Uterus (tissue), 4 donors: ENCODE measurements around the gene ESR2. TPM values are rescaled to one million over a fixed set of nuclear protein-coding genes. Genes with fewer than 3 reads are reported as not detected.
A peak's percentile ranks its signal among the peaks of the same experiment; 100 is the strongest.

ENCODE experiments used
- DNase-seq, 2 donors: peaks; one replicate each; pipeline ENCODE4 v3.0.0-alpha.2; 2019 to 2020
- H3K27ac ChIP-seq, 2 donors: fragments of 200-600 bp; sonication (generic); 1 replicate in 1 of 2; 2 replicates in 1 of 2; pipeline ENCODE4 v1.5.1; 2016 to 2018
- H3K27me3 ChIP-seq, 2 donors: fragments of 200-600 bp; sonication (generic); one replicate each; pipeline ENCODE4 v1.5.1; 2018 to 2019; ENCODE audit warnings: control low read depth in 1 of 2
- H3K36me3 ChIP-seq, 2 donors: fragments of 200-600 bp; sonication (generic); one replicate each; pipeline ENCODE4 v1.5.1; 2019; ENCODE audit warnings: control low read depth in 1 of 2
- H3K4me1 ChIP-seq, 2 donors: fragments of 200-600 bp; sonication (generic); one replicate each; pipeline ENCODE4 v1.5.1; 2018 to 2019; ENCODE audit warnings: control low read depth in 1 of 2
- H3K4me3 ChIP-seq, 2 donors: fragments of 200-600 bp; sonication (generic); 1 replicate in 1 of 2; 2 replicates in 1 of 2; pipeline ENCODE4 v1.5.1; 2018 to 2019; ENCODE audit warnings: mild to moderate bottlenecking in 1 of 2
- H3K9me3 ChIP-seq, 2 donors: fragments of 200-600 bp; sonication (generic); one replicate each; pipeline ENCODE4 v1.5.1; 2019; ENCODE audit warnings: control low read depth in 1 of 2
- CTCF ChIP-seq, 4 experiments: fragments of 200-600 bp in 2 of 4; fragments of 450-650 bp in 2 of 4; sonication (generic) in 2 of 4; IDR thresholded peaks; one replicate each; pipeline ENCODE4 v1.5.1; 2016 to 2019; ENCODE audit warnings: antibody characterized with exemption in 4 of 4, mild to moderate bottlenecking in 2 of 4, moderate library complexity in 1 of 4
- POLR2A ChIP-seq, 2 donors: fragments of 450-650 bp; IDR thresholded peaks; one replicate each; pipeline ENCODE4 v1.6.1; 2016; ENCODE audit warnings: antibody characterized with exemption in 2 of 2, mild to moderate bottlenecking in 1 of 2, moderate library complexity in 1 of 2
- intact Hi-C: fragments of 100-400 bp; cut with DNase I; formaldehyde crosslinking; loops from one replicate; pipeline ENCODE4 v1.15.1; 2023; ENCODE audit warnings: low total_unique reads
- total RNA-seq, 4 donors: library from RNA; depleted of rRNA in 3 of 4; stranded (reverse); fragments of >200 nt in 3 of 4; gene quantifications; one replicate each; pipeline versions ENCODE4 v1.1.0 to v1.2.4, GENCODE V29; 2014 to 2023
- donor health status: DM: yes; HTN: yes; CAD: no.

ESR2 gene
- total RNA-seq, 4 donors from 2014 or later, result 0.41 to 8.2 (median 3.9) TPM

- TF ChIP-seq POLR2A (IDR thresholded peaks at IDR 0.05), result no peak
- TF ChIP-seq CTCF (IDR thresholded peaks at IDR 0.05), result no peak
- Histone ChIP-seq H3K4me1 (no peaks in the 10 kb centered on the region), H3K4me3 (no peak overlapping the region), H3K36me3 (no peaks in the 10 kb centered on the region), H3K9me3 (no peaks in the 10 kb centered on the region), H3K27ac (no peak overlapping the region), H3K27me3 (no peaks in the 10 kb centered on the region)
- intact Hi-C loops, result no loop called here
- DNase-seq, result no peak
Observed at GRCh38 chr14:64158608-64159007, 135.6 kb downstream of the ESR2 start.

- no peaks in the 10 kb centered on the region for H3K36me3 ChIP-seq
- H3K27me3 ChIP-seq, result no peaks in the 10 kb centered on the region
- intact Hi-C loops, result no loop called here
- H3K9me3 ChIP-seq, result no peaks in the 10 kb centered on the region
- no peak overlapping the region for H3K4me3 ChIP-seq
- TF ChIP-seq CTCF (IDR thresholded peaks at IDR 0.05), result no peak
- TF ChIP-seq POLR2A (IDR thresholded peaks at IDR 0.05), result no peak
- H3K4me1 ChIP-seq, result no peaks in the 10 kb centered on the region
- H3K27ac ChIP-seq, result no peak overlapping the region
- DNase-seq, result no peak
Observed at GRCh38 chr14:64149921-64150320, 144.2 kb downstream of the ESR2 start.

- H3K4me3 ChIP-seq, result no peak overlapping the region
- H3K27me3 ChIP-seq, result no peaks in the 10 kb centered on the region
- TF ChIP-seq POLR2A (IDR thresholded peaks at IDR 0.05) (no peak), CTCF (IDR thresholded peaks at IDR 0.05) (no peak)
- no peaks in the 10 kb centered on the region for H3K9me3 ChIP-seq
- H3K36me3 ChIP-seq, result no peaks in the 10 kb centered on the region
- no peak for DNase-seq
- no peaks in the 10 kb centered on the region for H3K4me1 ChIP-seq
- intact Hi-C loops, result no loop called here
- no peak overlapping the region for H3K27ac ChIP-seq
Observed at GRCh38 chr14:64147126-64147790, 146.9 kb downstream of the ESR2 start.

- TF ChIP-seq CTCF (IDR thresholded peaks at IDR 0.05) (peak in 1 of 4 experiments; percentile 9), POLR2A (IDR thresholded peaks at IDR 0.05) (no peak)
- Histone ChIP-seq H3K27me3 (no peaks in the 10 kb centered on the region), H3K36me3 (no peaks in the 10 kb centered on the region), H3K9me3 (no peaks in the 10 kb centered on the region), H3K4me1 (no peaks in the 10 kb centered on the region), H3K27ac (no peak overlapping the region), H3K4me3 (no peak overlapping the region)
- DNase-seq, result no peak
- intact Hi-C loops, result no loop called here
Observed at GRCh38 chr14:64137657-64138290, 156.4 kb downstream of the ESR2 start.

- DNase-seq, result no peak
- intact Hi-C loops, result no loop called here
- no peaks in the 10 kb centered on the region for H3K4me1 ChIP-seq
- TF ChIP-seq CTCF (IDR thresholded peaks at IDR 0.05), result no peak
- no peak for TF ChIP-seq POLR2A (IDR thresholded peaks at IDR 0.05)
- H3K9me3 ChIP-seq, result no peaks in the 10 kb centered on the region
- H3K27ac ChIP-seq, result no peak overlapping the region
- H3K4me3 ChIP-seq, result no peak overlapping the region
- H3K27me3 ChIP-seq, result no peaks in the 10 kb centered on the region
- no peaks in the 10 kb centered on the region for H3K36me3 ChIP-seq
Observed at GRCh38 chr14:64126548-64126947, 167.6 kb downstream of the ESR2 start.
